Measurements from ENCODE around the gene GRK4. TPM values are rescaled to one million over a fixed set of nuclear protein-coding genes. Genes with fewer than 3 reads are reported as not detected.

Gene GRK4
- total RNA-seq, 1 donor from 2014 or later: 1.3 TPM

GRCh38 chr4:2942037-2942531, 21.3 kb upstream of the GRK4 start:
- H3K27me3 Mint-ChIP-seq (ENCODE audit: insufficient read depth, low read depth): peaks cover 5% of the 10 kb centered on the region
- Histone ChIP-seq H2AFZ (replicated peaks) (no peak overlapping the region), H3K79me2 (ENCODE audit: low read depth) (peaks cover under 1% of the 10 kb centered on the region), H4K20me1 (ENCODE audit: low read depth) (peaks cover 13% of the 10 kb centered on the region), H3K4me3 (no peak overlapping the region), H3K4me2 (no peak overlapping the region), H3K9me3 (ENCODE audit: low read depth) (no peaks in the 10 kb centered on the region), H3K27ac (no peak overlapping the region), H3F3A (ENCODE audit: low read depth) (peaks cover 6% of the 10 kb centered on the region), H3K9ac (no peak overlapping the region), H3K27me3 (no peaks in the 10 kb centered on the region), H3K36me3 (no peaks in the 10 kb centered on the region), H3K4me1 (no peaks in the 10 kb centered on the region)
- peaks cover under 1% of the 10 kb centered on the region for H3K4me1 Mint-ChIP-seq
- peaks cover 22% of the 10 kb centered on the region for H3K36me3 Mint-ChIP-seq
- no peak for TF ChIP-seq CTCF (IDR thresholded peaks at IDR 0.05)
- TF ChIP-seq EZH2 (IDR thresholded peaks at IDR 0.05): no peak
- TF ChIP-seq EZH2phosphoT487 (IDR thresholded peaks at IDR 0.05): no peak
- H3K9me3 Mint-ChIP-seq: no peaks in the 10 kb centered on the region
- H3K4me3 Mint-ChIP-seq: no peak overlapping the region
- H3K27ac Mint-ChIP-seq: no peak overlapping the region
- DNase-seq (ENCODE audit: low spot score): no peak

GRCh38 chr4:2942532-2943363, 20.6 kb upstream of the GRK4 start:
- H3K4me3 Mint-ChIP-seq: no peak overlapping the region
- no peaks in the 10 kb centered on the region for H3K27me3 ChIP-seq
- H3K9me3 ChIP-seq (ENCODE audit: low read depth): no peaks in the 10 kb centered on the region
- H3K36me3 ChIP-seq: no peaks in the 10 kb centered on the region
- H3K4me2 ChIP-seq: no peak overlapping the region
- H4K20me1 ChIP-seq (ENCODE audit: low read depth): peaks cover 6% of the 10 kb centered on the region
- H3K36me3 Mint-ChIP-seq: peaks cover 22% of the 10 kb centered on the region
- no peaks in the 10 kb centered on the region for H3K4me1 ChIP-seq
- no peak overlapping the region for H2AFZ ChIP-seq (replicated peaks)
- no peak overlapping the region for H3K9ac ChIP-seq
- no peak overlapping the region for H3K27ac Mint-ChIP-seq
- no peaks in the 10 kb centered on the region for H3K9me3 Mint-ChIP-seq
- H3F3A ChIP-seq (ENCODE audit: low read depth): peaks cover 2% of the 10 kb centered on the region
- DNase-seq (ENCODE audit: low spot score): no peak
- no peak overlapping the region for H3K27ac ChIP-seq
- no peak for TF ChIP-seq EZH2 (IDR thresholded peaks at IDR 0.05)
- no peak for TF ChIP-seq CTCF (IDR thresholded peaks at IDR 0.05)
- TF ChIP-seq EZH2phosphoT487 (IDR thresholded peaks at IDR 0.05): no peak
- no peaks in the 10 kb centered on the region for H3K79me2 ChIP-seq (ENCODE audit: low read depth)
- peaks cover 5% of the 10 kb centered on the region for H3K27me3 Mint-ChIP-seq (ENCODE audit: insufficient read depth, low read depth)
- no peaks in the 10 kb centered on the region for H3K4me1 Mint-ChIP-seq
- H3K4me3 ChIP-seq: no peak overlapping the region

- H3K4me3 ChIP-seq: no peak overlapping the region
- H3K9me3 ChIP-seq (ENCODE audit: low read depth): no peaks in the 10 kb centered on the region
- H3F3A ChIP-seq (ENCODE audit: low read depth): no peaks in the 10 kb centered on the region
- Mint-ChIP-seq H3K27me3 (ENCODE audit: insufficient read depth, low read depth) (peaks cover 3% of the 10 kb centered on the region), H3K4me3 (no peak overlapping the region), H3K36me3 (peaks cover 22% of the 10 kb centered on the region), H3K9me3 (no peaks in the 10 kb centered on the region), H3K27ac (no peak overlapping the region), H3K4me1 (no peaks in the 10 kb centered on the region)
- H3K4me2 ChIP-seq: no peak overlapping the region
- H3K9ac ChIP-seq: no peak overlapping the region
- H3K36me3 ChIP-seq: no peaks in the 10 kb centered on the region
- DNase-seq (ENCODE audit: low spot score): no peak
- peaks cover 5% of the 10 kb centered on the region for H4K20me1 ChIP-seq (ENCODE audit: low read depth)
- H3K27ac ChIP-seq: no peak overlapping the region
- no peaks in the 10 kb centered on the region for H3K79me2 ChIP-seq (ENCODE audit: low read depth)
- TF ChIP-seq CTCF (IDR thresholded peaks at IDR 0.05) (no peak), EZH2 (IDR thresholded peaks at IDR 0.05) (no peak), EZH2phosphoT487 (IDR thresholded peaks at IDR 0.05) (no peak)
- H2AFZ ChIP-seq (replicated peaks): no peak overlapping the region
- no peaks in the 10 kb centered on the region for H3K27me3 ChIP-seq
- no peaks in the 10 kb centered on the region for H3K4me1 ChIP-seq
These were observed 19.8 kb upstream of the GRK4 start for GRCh38 chr4:2943364-2944090.
